GM21786 (cell line): Measurements from ENCODE around the gene CCDC78.

Source experiments
- ATAC-seq: cut with Tn5 transposase; IDR thresholded peaks from one replicate; pipeline ENCODE4 v1.9.1; 2021; ENCODE audit not compliant: unreplicated experiment

The CCDC78 gene

GRCh38 chr16:711548-712320 lies 14.5 kb downstream of the CCDC78 start:
- ATAC-seq, result no peak

GRCh38 chr16:711084-711483 lies 15.2 kb downstream of the CCDC78 start:
- no peak for ATAC-seq

- ATAC-seq, result no peak
Observed at GRCh38 chr16:710500-711075, 15.7 kb downstream of the CCDC78 start.

GRCh38 chr16:709566-710499 lies 16.4 kb downstream of the CCDC78 start:
- ATAC-seq, result no peak

GRCh38 chr16:708959-709358 lies 17.3 kb downstream of the CCDC78 start:
- no peak for ATAC-seq

- no peak for ATAC-seq
Observed at GRCh38 chr16:708019-708418, 18.2 kb downstream of the CCDC78 start.

GRCh38 chr16:707062-707538 lies 19.1 kb downstream of the CCDC78 start:
- no peak for ATAC-seq

GRCh38 chr16:706189-707061 lies 19.8 kb downstream of the CCDC78 start:
- no peak for ATAC-seq

GRCh38 chr16:705431-706188 lies 20.6 kb downstream of the CCDC78 start, which contains the start of gene FBXL16:
Gene FBXL16, minus strand, starts transcription at chr16:705801. Its CDS starts 8,396 bp downstream, at chr16:697405.
- no peak for ATAC-seq

- ATAC-seq, result no peak
Observed at GRCh38 chr16:704552-705380, 21.5 kb downstream of the CCDC78 start.

- no peak for ATAC-seq
Observed at GRCh38 chr16:704047-704446, 22.2 kb downstream of the CCDC78 start.

GRCh38 chr16:703406-703805 lies 22.8 kb downstream of the CCDC78 start:
- ATAC-seq, result no peak

GRCh38 chr16:702341-702740 lies 23.9 kb downstream of the CCDC78 start:
- ATAC-seq, result no peak

GRCh38 chr16:700684-701584 lies 25.3 kb downstream of the CCDC78 start:
- ATAC-seq, result no peak

- no peak for ATAC-seq
Observed at GRCh38 chr16:698911-699671, 27.2 kb downstream of the CCDC78 start.

- no peak for ATAC-seq
Observed at GRCh38 chr16:695355-696089, 30.7 kb downstream of the CCDC78 start.
